Stimulated activated naive B cell treated with anti-CD40 and anti-IgM and Interleukin-4, amounts not matched to agents 10 μg/mL and 1 μg/mL and 100 μg/mL, for 72 hours (primary cell): Measurements from ENCODE around the gene TMCC2.
A peak's percentile ranks its signal among the peaks of the same experiment; 100 is the strongest.
"Not testable (repeated sequence)": the region's sequence is repeated elsewhere in the genome, so short reads cannot be mapped to it uniquely, and the experiment has no call there.

ENCODE experiments used
- ATAC-seq, 2 donors: fragments of 150-1000 bp; cut with Tn5 transposase; replicated peaks; 2 replicates each; pipeline ENCODE4 v1.10.0; 2021; ENCODE audit warnings: moderate library complexity in 1 of 2
- DNase-seq: peaks from one replicate; pipeline ENCODE4 v3.0.0; 2021
- H3K27ac Mint-ChIP-seq: one replicate; pipeline ENCODE4 v1.8.0; 2022; ENCODE audit warnings: mild to moderate bottlenecking, mixed read lengths
- H3K27me3 Mint-ChIP-seq, 2 donors: one replicate each; pipeline ENCODE4 v1.8.0; 2022; ENCODE audit warnings: mixed read lengths in 2 of 2
- H3K36me3 Mint-ChIP-seq, 2 donors: one replicate each; pipeline ENCODE4 v1.8.0; 2022; ENCODE audit warnings: mixed read lengths in 2 of 2, mild to moderate bottlenecking in 1 of 2
- H3K4me1 Mint-ChIP-seq, 2 donors: one replicate each; pipeline ENCODE4 v1.8.0; 2022; ENCODE audit warnings: mixed read lengths in 2 of 2, mild to moderate bottlenecking in 1 of 2
- H3K4me3 Mint-ChIP-seq, 2 donors: one replicate each; pipeline ENCODE4 v1.8.0; 2022; ENCODE audit warnings: mild to moderate bottlenecking in 2 of 2, mixed read lengths in 2 of 2, moderate library complexity in 1 of 2
- H3K9me3 Mint-ChIP-seq, 2 donors: one replicate each; pipeline ENCODE4 v1.8.0; 2022; ENCODE audit warnings: mixed read lengths in 2 of 2, mild to moderate bottlenecking in 1 of 2

TMCC2 gene

GRCh38 chr1:205296154-205296553, 68.4 kb downstream of the TMCC2 start:
- ATAC-seq (peak in 1 of 2 donors; percentile 21), DNase-seq (no peak)
- no peaks in the 10 kb centered on the region for H3K9me3 Mint-ChIP-seq

DNA sequence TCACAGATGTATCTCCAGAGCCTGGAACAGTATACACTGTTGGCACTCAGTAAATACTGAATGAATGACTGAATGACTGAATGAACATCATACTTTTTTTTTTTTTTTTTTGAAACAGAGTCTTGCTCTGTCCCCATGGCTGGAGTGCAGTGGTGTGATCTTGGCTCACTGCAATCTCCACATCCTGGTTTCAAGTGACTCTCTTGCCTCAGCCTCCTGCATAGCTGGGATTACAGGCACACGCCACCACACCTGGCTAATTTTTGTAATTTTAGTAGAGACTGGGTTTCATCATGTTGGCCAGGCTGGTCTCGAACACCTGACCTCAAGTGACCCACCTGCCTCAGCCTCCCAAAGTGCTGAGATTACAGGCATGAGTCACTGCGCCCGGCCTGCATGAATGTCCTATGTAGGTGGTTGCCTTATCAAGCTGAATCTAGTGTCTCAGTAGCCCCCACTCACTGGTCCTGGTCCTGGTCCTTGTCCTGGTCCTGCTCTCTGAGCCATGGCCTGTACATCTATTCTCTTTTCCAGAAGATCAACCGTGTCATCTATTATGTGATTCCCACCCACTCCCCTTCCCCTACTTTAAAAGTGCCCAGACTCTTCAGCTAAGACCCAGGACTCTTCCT, 69.9 kb downstream of the TMCC2 start:
- H3K9me3 Mint-ChIP-seq, H3K4me3 Mint-ChIP-seq, DNase-seq, ATAC-seq, H3K27me3 Mint-ChIP-seq: not testable (repeated sequence)
- H3K4me1 Mint-ChIP-seq: peaks cover 58 to 89% of the 10 kb centered on the region in 2 donors
- H3K36me3 Mint-ChIP-seq: peaks cover 3 to 17% of the 10 kb centered on the region in 2 donors
- peak overlapping the region; percentile 42 for H3K27ac Mint-ChIP-seq

More at GRCh38 chr1:205296154-205296553, 68.4 kb downstream of the TMCC2 start:
- H3K4me1 Mint-ChIP-seq: peaks cover 53 to 90% of the 10 kb centered on the region in 2 donors
- no peak overlapping the region for H3K4me3 Mint-ChIP-seq
- H3K36me3 Mint-ChIP-seq: peaks cover 0 to 7% of the 10 kb centered on the region in 2 donors
- no peaks in the 10 kb centered on the region for H3K27me3 Mint-ChIP-seq
- H3K27ac Mint-ChIP-seq: peak overlapping the region; percentile 56

GRCh38 chr1:205298191-205298994, 70.6 kb downstream of the TMCC2 start:
- ATAC-seq (no peak), DNase-seq (no peak)
- Mint-ChIP-seq H3K27me3 (no peaks in the 10 kb centered on the region), H3K4me3 (no peak overlapping the region), H3K4me1 (peaks cover 54 to 85% of the 10 kb centered on the region in 2 donors), H3K9me3 (no peaks in the 10 kb centered on the region), H3K36me3 (peaks cover 3 to 22% of the 10 kb centered on the region in 2 donors), H3K27ac (no peak overlapping the region)

DNA sequence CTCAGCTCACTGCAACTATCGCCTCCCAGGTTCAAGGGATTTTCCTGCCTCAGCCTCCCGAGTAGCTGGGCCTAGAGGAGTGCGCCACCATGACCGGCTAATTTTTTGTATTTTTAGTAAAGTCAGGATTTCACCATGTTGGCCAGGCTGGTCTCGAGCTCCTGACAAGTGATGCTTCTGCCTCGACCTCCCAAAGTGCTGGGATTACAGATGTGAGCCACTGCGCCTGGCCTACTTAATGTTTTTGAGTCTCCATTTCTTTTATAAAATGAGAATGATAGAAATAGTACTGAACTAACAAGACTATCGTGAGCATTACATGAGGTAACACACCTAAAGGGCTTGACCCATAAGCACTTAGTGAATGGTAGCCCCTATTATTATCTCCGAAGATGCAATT, 72.4 kb downstream of the TMCC2 start:
- ATAC-seq (no peak), DNase-seq (no peak)
- H3K36me3 Mint-ChIP-seq: peaks cover 12 to 35% of the 10 kb centered on the region in 2 donors
- H3K4me1 Mint-ChIP-seq: peaks cover 47 to 76% of the 10 kb centered on the region in 2 donors
- peak overlapping the region; percentile 7 for H3K27ac Mint-ChIP-seq
- no peaks in the 10 kb centered on the region for H3K9me3 Mint-ChIP-seq
- H3K4me3 Mint-ChIP-seq: peak overlapping the region in 1 of 2 donors; percentile 12
- no peaks in the 10 kb centered on the region for H3K27me3 Mint-ChIP-seq

GRCh38 chr1:205301205-205301821, 73.6 kb downstream of the TMCC2 start:
- no peaks in the 10 kb centered on the region for H3K27me3 Mint-ChIP-seq
- H3K9me3 Mint-ChIP-seq: no peaks in the 10 kb centered on the region
- DNase-seq: no peak
- peaks cover 20 to 45% of the 10 kb centered on the region in 2 donors for H3K36me3 Mint-ChIP-seq
- peak; percentile 65 to 68 for ATAC-seq
- peaks cover 39 to 71% of the 10 kb centered on the region in 2 donors for H3K4me1 Mint-ChIP-seq
- no peak overlapping the region for H3K4me3 Mint-ChIP-seq
- peak overlapping the region; percentile 81 for H3K27ac Mint-ChIP-seq

GRCh38 chr1:205301842-205302588, 74.3 kb downstream of the TMCC2 start:
- Mint-ChIP-seq H3K36me3 (peaks cover 25 to 52% of the 10 kb centered on the region in 2 donors), H3K4me3 (no peak overlapping the region), H3K9me3 (no peaks in the 10 kb centered on the region), H3K27me3 (no peaks in the 10 kb centered on the region), H3K27ac (peak overlapping the region; percentile 72), H3K4me1 (peaks cover 39 to 71% of the 10 kb centered on the region in 2 donors)
- ATAC-seq (no peak), DNase-seq (no peak)

GRCh38 chr1:205303247-205303888, 75.6 kb downstream of the TMCC2 start:
- H3K9me3 Mint-ChIP-seq: no peaks in the 10 kb centered on the region
- H3K4me1 Mint-ChIP-seq: peaks cover 35 to 66% of the 10 kb centered on the region in 2 donors
- DNase-seq: no peak
- no peak for ATAC-seq
- peaks cover 33 to 63% of the 10 kb centered on the region in 2 donors for H3K36me3 Mint-ChIP-seq
- no peak overlapping the region for H3K27ac Mint-ChIP-seq
- H3K27me3 Mint-ChIP-seq: no peaks in the 10 kb centered on the region
- H3K4me3 Mint-ChIP-seq: no peak overlapping the region

DNA sequence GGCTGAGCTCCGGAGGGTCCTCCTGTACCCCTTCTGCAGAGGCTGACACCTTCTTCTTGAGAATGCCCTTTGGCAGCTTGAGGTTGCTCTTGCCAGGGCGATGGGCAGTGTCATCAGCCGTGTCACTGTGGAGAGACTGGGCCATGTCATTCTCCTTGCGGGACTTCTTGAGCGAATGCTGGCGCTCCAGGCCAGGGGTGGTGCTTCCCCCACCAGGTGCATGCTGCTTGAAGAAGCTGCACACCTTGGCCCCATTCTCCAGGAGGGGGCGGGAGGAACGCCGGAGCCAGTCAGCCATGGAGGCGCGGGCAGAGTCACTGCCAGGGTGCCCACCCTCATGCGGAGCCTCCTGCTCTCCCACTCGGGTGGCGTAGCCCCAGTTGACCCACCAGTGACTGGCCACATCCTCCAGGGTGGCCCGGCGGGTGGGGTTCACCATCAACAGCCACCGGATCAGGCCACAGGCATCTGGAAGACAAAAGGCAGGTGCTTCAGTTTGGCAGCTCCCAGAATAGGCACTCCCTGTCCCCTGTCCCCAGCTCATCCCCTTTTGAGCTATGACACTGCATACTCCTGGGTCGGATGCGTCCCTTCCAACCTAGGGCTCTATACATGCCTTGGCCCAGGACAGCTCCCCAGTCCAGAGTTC, 76.4 kb downstream of the TMCC2 start:
- no peaks in the 10 kb centered on the region for H3K27me3 Mint-ChIP-seq
- no peaks in the 10 kb centered on the region for H3K9me3 Mint-ChIP-seq
- H3K4me1 Mint-ChIP-seq: peaks cover 33 to 65% of the 10 kb centered on the region in 2 donors
- DNase-seq (no peak), ATAC-seq (no peak)
- peaks cover 38 to 64% of the 10 kb centered on the region in 2 donors for H3K36me3 Mint-ChIP-seq
- H3K27ac Mint-ChIP-seq: peak overlapping the region; percentile 42
- no peak overlapping the region for H3K4me3 Mint-ChIP-seq

DNA sequence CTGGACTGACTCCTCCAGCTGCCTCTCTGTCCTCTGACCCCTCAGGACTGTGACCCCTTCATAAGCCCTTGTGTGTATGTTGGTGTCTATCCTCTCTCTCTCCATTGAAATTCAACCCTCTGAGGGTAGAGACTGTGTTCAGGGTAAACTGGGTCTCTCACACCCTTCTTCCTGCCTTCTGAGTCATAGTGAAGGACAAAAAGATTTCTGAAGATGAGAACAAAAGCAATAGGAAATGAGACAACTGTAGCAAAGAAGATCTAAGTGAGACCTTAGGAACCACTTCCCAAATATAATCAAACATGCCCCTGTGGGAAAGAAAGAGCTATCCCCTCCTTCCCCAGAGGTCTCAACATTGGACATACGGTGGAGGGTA, 76.9 kb downstream of the TMCC2 start:
- peaks cover 38 to 64% of the 10 kb centered on the region in 2 donors for H3K36me3 Mint-ChIP-seq
- no peaks in the 10 kb centered on the region for H3K27me3 Mint-ChIP-seq
- no peaks in the 10 kb centered on the region for H3K9me3 Mint-ChIP-seq
- no peak for DNase-seq
- H3K27ac Mint-ChIP-seq: peak overlapping the region; percentile 42
- H3K4me1 Mint-ChIP-seq: peaks cover 33 to 68% of the 10 kb centered on the region in 2 donors
- no peak for ATAC-seq
- H3K4me3 Mint-ChIP-seq: no peak overlapping the region

- Mint-ChIP-seq H3K9me3 (no peaks in the 10 kb centered on the region), H3K4me1 (peaks cover 35 to 69% of the 10 kb centered on the region in 2 donors), H3K27me3 (no peaks in the 10 kb centered on the region), H3K27ac (no peak overlapping the region), H3K4me3 (no peak overlapping the region), H3K36me3 (peaks cover 42 to 68% of the 10 kb centered on the region in 2 donors)
- ATAC-seq (no peak), DNase-seq (no peak)
Observed at GRCh38 chr1:205306929-205307566, 79.3 kb downstream of the TMCC2 start.

GRCh38 chr1:205309741-205310140, 82.0 kb downstream of the TMCC2 start:
- H3K27ac Mint-ChIP-seq: peak overlapping the region; percentile 93
- H3K4me1 Mint-ChIP-seq: peaks cover 45 to 87% of the 10 kb centered on the region in 2 donors

GRCh38 chr1:205310976-205311704, 83.4 kb downstream of the TMCC2 start:
- Mint-ChIP-seq H3K4me3 (peak overlapping the region; percentile 62 to 69), H3K9me3 (no peaks in the 10 kb centered on the region), H3K36me3 (peaks cover 26 to 39% of the 10 kb centered on the region in 2 donors), H3K4me1 (peaks cover 48 to 92% of the 10 kb centered on the region in 2 donors), H3K27me3 (no peaks in the 10 kb centered on the region), H3K27ac (peak overlapping the region; percentile 93)
- DNase-seq (peak; percentile 52), ATAC-seq (peak; percentile 61 to 68)

More at GRCh38 chr1:205309741-205310140, 82.0 kb downstream of the TMCC2 start:
- Mint-ChIP-seq H3K9me3 (no peaks in the 10 kb centered on the region), H3K36me3 (peaks cover 37 to 50% of the 10 kb centered on the region in 2 donors), H3K4me3 (no peak overlapping the region), H3K27me3 (no peaks in the 10 kb centered on the region)
- ATAC-seq: no peak
- DNase-seq: no peak
